ENCODE data around the gene PPP1R7.

DNA sequence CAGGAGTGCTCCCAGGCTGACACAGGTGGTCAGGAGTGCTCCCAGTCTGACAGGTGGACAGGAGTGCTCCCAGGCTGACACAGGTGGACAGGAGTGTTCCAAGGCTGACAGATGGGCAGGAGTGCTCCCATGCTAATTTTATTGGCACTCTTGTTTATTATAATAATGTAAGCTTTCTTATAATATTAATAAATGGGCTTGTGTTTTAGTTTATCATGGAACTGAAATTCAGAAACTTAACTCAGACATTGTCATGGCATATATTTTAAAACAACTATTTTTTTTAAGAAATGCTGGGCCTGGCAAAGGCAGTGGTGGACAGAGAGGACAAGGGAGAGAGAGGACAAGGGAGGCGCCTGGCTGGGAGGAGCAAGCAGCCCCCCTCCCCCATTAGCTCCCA, 56.9 kb downstream of the PPP1R7 start:
- TF ChIP-seq CTCF (IDR thresholded peaks at IDR 0.05): no peak
- no peak for TF ChIP-seq POLR2A (IDR thresholded peaks at IDR 0.05)

Measured in vagina (tissue), 2 donors.